Fibroblast of pulmonary artery (primary cell): ENCODE measurements around the gene MASP1.

Source experiments
- DNase-seq: peaks from one replicate; pipeline ENCODE4 v3.0.0-alpha.2; 2010; ENCODE audit warnings: low read depth
- H3K4me3 ChIP-seq: replicated peaks from 2 replicates; pipeline ENCODE4 v1.5.1; 2011; ENCODE audit warnings: low read depth, mild to moderate bottlenecking, control low read depth, low read length, moderate library complexity
- CTCF ChIP-seq: IDR thresholded peaks from 2 replicates; pipeline ENCODE4 v1.5.1; 2011; ENCODE audit warnings: mild to moderate bottlenecking, control low read depth, low read length, inconsistent platforms; ENCODE audit errors: missing control alignments

Gene MASP1

GRCh38 chr3:187296058-187296457, 4.5 kb upstream of the MASP1 start:
- DNase-seq, result no peak
- no peak overlapping the region for H3K4me3 ChIP-seq
- no peak for TF ChIP-seq CTCF

- no peak overlapping the region for H3K4me3 ChIP-seq
- TF ChIP-seq CTCF, result peak; percentile 28
- DNase-seq, result peak; percentile 18
These were observed 3.9 kb upstream of the MASP1 start for GRCh38 chr3:187295316-187296034.

GRCh38 chr3:187293516-187294430, 2.2 kb upstream of the MASP1 start:
- no peak for DNase-seq
- no peak overlapping the region for H3K4me3 ChIP-seq
- no peak for TF ChIP-seq CTCF

- DNase-seq, result no peak
- TF ChIP-seq CTCF, result no peak
- no peak overlapping the region for H3K4me3 ChIP-seq
These were observed 1.3 kb upstream of the MASP1 start for GRCh38 chr3:187292631-187293515.

GRCh38 chr3:187292181-187292580, 644 bp upstream of the MASP1 start:
- DNase-seq, result no peak
- H3K4me3 ChIP-seq, result no peak overlapping the region
- no peak for TF ChIP-seq CTCF

GRCh38 chr3:187291001-187291511, 481 bp downstream of the MASP1 start:
- TF ChIP-seq CTCF, result no peak
- peak; percentile 24 for DNase-seq
- H3K4me3 ChIP-seq, result no peak overlapping the region
